ENCODE results near the gene NR4A3. TPM values are rescaled to one million over a fixed set of nuclear protein-coding genes. Genes with fewer than 3 reads are reported as not detected.

Gene NR4A3
- polyA plus RNA-seq, 1 donor (not counting 4 experiments of a cell fraction or from before 2014, with no cell fraction given), result 0.16 TPM

DNA sequence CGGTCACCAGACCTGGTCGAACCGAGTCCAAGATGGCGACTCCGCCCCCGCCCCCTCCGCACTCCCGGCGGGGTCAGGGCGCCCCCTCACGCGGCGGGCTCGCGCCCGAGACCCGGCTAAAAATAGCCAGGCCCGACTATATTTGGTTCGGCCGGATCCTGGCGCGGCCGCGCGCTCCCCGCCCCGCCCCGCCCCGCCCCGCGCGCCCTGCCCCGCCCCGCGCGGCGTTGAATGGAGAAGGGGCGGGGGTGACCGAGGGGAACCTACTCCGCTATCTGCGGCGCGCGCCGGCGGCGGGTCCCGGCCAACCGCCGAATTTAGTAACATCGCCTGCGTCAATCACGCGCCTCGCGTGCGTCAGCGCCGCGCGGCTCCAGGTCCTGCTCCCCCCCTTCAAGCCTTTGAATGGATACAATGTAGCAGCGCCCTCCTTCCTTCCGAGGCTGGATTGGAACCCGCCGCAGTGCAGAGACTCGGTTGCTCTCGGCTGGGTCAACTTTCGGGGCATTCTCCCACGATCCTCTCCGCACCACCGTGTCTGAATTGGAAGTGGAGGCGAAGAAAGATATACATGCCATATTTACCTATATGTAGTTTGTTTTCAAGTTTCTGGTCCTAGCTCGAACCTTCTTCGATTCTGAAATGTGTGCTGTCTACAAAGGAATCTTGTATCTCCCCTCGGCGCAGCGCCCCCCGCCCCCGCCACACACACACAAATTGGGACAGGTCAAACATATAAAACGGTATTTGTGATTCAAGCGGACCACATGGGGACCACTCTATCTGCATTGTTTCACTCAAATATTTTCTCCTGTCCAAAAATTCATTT, 1.6 kb upstream of the NR4A3 start:
- H3K4me2 ChIP-seq (ENCODE audit: control insufficient read depth, extremely low read depth, insufficient read depth, low read depth, low read length), result peak overlapping the region; percentile 100
- H3K9me3 ChIP-seq (ENCODE audit: control insufficient read depth, low read depth, low read length), result no peaks in the 10 kb centered on the region
- peak overlapping the region; percentile 87 for H2AFZ ChIP-seq (ENCODE audit: control insufficient read depth, low read length)
- no peaks in the 10 kb centered on the region for H3K79me2 ChIP-seq (ENCODE audit: control insufficient read depth, insufficient read depth, low read length)
- FAIRE-seq, result no peak
- H3K36me3 ChIP-seq (ENCODE audit: control insufficient read depth in 2 of 2, extremely low read depth in 1 of 2, insufficient read depth in 2 of 2, low read length in 2 of 2), result no peaks in the 10 kb centered on the region
- peak overlapping the region; percentile 73 to 86 (median 81) for H3K4me3 ChIP-seq (ENCODE audit: control insufficient read depth in 2 of 3, extremely low read depth in 1 of 3, insufficient read depth in 2 of 3, low read depth in 1 of 3, low read length in 3 of 3)
- H4K20me1 ChIP-seq (ENCODE audit: control insufficient read depth, extremely low read depth, insufficient read depth, low read length), result no peaks in the 10 kb centered on the region
- TF ChIP-seq, protein P1, sequence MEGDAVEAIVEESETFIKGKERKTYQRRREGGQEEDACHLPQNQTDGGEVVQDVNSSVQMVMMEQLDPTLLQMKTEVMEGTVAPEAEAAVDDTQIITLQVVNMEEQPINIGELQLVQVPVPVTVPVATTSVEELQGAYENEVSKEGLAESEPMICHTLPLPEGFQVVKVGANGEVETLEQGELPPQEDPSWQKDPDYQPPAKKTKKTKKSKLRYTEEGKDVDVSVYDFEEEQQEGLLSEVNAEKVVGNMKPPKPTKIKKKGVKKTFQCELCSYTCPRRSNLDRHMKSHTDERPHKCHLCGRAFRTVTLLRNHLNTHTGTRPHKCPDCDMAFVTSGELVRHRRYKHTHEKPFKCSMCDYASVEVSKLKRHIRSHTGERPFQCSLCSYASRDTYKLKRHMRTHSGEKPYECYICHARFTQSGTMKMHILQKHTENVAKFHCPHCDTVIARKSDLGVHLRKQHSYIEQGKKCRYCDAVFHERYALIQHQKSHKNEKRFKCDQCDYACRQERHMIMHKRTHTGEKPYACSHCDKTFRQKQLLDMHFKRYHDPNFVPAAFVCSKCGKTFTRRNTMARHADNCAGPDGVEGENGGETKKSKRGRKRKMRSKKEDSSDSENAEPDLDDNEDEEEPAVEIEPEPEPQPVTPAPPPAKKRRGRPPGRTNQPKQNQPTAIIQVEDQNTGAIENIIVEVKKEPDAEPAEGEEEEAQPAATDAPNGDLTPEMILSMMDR (optimal IDR thresholded peaks at IDR 0.05 in 1 of 3, IDR thresholded peaks at IDR 0.05 in 1 of 3, conservative IDR thresholded peaks at IDR 0.05 in 1 of 3; ENCODE audit: extremely low read depth in 1 of 3, insufficient read depth in 2 of 3, low read length in 3 of 3), result peak in 2 of 3 experiments; percentile 2 to 40
- TF ChIP-seq EZH2 (IDR thresholded peaks at IDR 0.05; ENCODE audit: low read length), result no peak
- DNase-seq (ENCODE audit: low read depth, low spot score), result no peak
- H3K4me1 ChIP-seq (ENCODE audit: control insufficient read depth, extremely low read depth, insufficient read depth, low read length), result peaks cover 28% of the 10 kb centered on the region
- H3K9me1 ChIP-seq (ENCODE audit: control insufficient read depth, extremely low read depth, insufficient read depth, low read length), result no peaks in the 10 kb centered on the region
- H3K27ac ChIP-seq (ENCODE audit: control insufficient read depth, insufficient read depth, low read length), result peak overlapping the region; percentile 82
- dilution Hi-C loops (cut with MboI; ENCODE audit: extremely low pct_ligation_motif_present, low sequenced_read_pairs), result no loop called here
- H3K27me3 ChIP-seq (ENCODE audit: control insufficient read depth, extremely low read depth, insufficient read depth, low read length), result peaks cover 25% of the 10 kb centered on the region
- H3K9ac ChIP-seq (ENCODE audit: control insufficient read depth, extremely low read depth, insufficient read depth, low read length), result peak overlapping the region; percentile 89

DNA sequence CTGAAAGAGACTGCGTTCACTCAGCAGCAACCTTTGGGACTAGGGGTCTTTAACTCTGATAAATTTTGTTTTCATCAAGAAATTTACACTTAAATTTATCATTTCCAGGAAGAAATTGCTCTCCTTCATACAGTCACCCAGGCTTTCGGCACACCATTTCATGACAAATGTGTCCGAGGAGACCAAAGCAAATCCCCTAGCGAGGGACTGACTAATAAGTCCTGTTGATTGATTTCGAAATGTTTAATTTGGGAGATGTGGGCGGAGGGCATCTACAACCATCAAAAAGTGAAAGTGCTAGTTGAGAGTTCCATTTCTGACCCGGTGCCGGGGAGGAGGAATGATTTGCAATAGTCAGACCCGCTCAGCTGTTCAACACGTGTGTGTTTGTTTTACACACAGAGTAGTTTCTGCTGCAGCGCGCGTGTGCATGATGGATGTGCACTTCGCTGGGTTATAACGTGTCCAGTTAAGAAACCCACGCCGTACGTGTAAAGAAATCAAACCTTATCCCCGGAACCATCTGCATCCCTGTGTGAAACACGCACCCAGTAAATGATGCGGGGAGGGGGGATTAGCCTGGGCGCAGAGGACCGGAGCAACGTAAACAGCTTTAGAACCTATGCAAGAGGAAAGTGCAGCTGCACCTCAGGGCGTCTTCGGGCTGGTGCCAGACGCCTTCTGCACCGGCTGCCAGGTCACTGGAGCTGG, 845 bp upstream of the NR4A3 start:
- H3K9me1 ChIP-seq (ENCODE audit: control insufficient read depth, extremely low read depth, insufficient read depth, low read length), result no peaks in the 10 kb centered on the region
- peaks cover 29% of the 10 kb centered on the region for H3K4me1 ChIP-seq (ENCODE audit: control insufficient read depth, extremely low read depth, insufficient read depth, low read length)
- DNase-seq (ENCODE audit: low read depth, low spot score), result no peak
- dilution Hi-C loops (cut with MboI; ENCODE audit: extremely low pct_ligation_motif_present, low sequenced_read_pairs), result no loop called here
- H3K4me2 ChIP-seq (ENCODE audit: control insufficient read depth, extremely low read depth, insufficient read depth, low read depth, low read length), result peak overlapping the region; percentile 100
- peaks cover 33% of the 10 kb centered on the region for H3K27me3 ChIP-seq (ENCODE audit: control insufficient read depth, extremely low read depth, insufficient read depth, low read length)
- H2AFZ ChIP-seq (ENCODE audit: control insufficient read depth, low read length), result peak overlapping the region; percentile 92
- no peak for FAIRE-seq
- peak overlapping the region; percentile 73 to 86 (median 81) for H3K4me3 ChIP-seq (ENCODE audit: control insufficient read depth in 2 of 3, extremely low read depth in 1 of 3, insufficient read depth in 2 of 3, low read depth in 1 of 3, low read length in 3 of 3)
- H3K27ac ChIP-seq (ENCODE audit: control insufficient read depth, insufficient read depth, low read length), result peak overlapping the region; percentile 78
- H3K9ac ChIP-seq (ENCODE audit: control insufficient read depth, extremely low read depth, insufficient read depth, low read length), result peak overlapping the region; percentile 74
- H4K20me1 ChIP-seq (ENCODE audit: control insufficient read depth, extremely low read depth, insufficient read depth, low read length), result no peaks in the 10 kb centered on the region
- H3K36me3 ChIP-seq (ENCODE audit: control insufficient read depth in 2 of 2, extremely low read depth in 1 of 2, insufficient read depth in 2 of 2, low read length in 2 of 2), result no peaks in the 10 kb centered on the region
- no peaks in the 10 kb centered on the region for H3K79me2 ChIP-seq (ENCODE audit: control insufficient read depth, insufficient read depth, low read length)
- H3K9me3 ChIP-seq (ENCODE audit: control insufficient read depth, low read depth, low read length), result no peaks in the 10 kb centered on the region
- TF ChIP-seq, protein P1 (optimal IDR thresholded peaks at IDR 0.05 in 1 of 3, IDR thresholded peaks at IDR 0.05 in 1 of 3, conservative IDR thresholded peaks at IDR 0.05 in 1 of 3; ENCODE audit: extremely low read depth in 1 of 3, insufficient read depth in 2 of 3, low read length in 3 of 3), result no peak
- no peak for TF ChIP-seq EZH2 (IDR thresholded peaks at IDR 0.05; ENCODE audit: low read length)

All from keratinocyte (primary cell).